AG08396 (cell line): ENCODE results near the gene FRYL.
A peak's percentile ranks its signal among the peaks of the same experiment; 100 is the strongest.
"Not testable (repeated sequence)": the region's sequence is repeated elsewhere in the genome, so short reads cannot be mapped to it uniquely, and the experiment has no call there.

Source experiments
- DNase-seq: peaks from one replicate; pipeline ENCODE4 v3.0.0; 2012; ENCODE audit warnings: low spot score, mixed read lengths

The FRYL gene

GRCh38 chr4:48779998-48780864, at the start of gene FRYL:
Gene FRYL (minus strand): TSS chr4:48780279. CDS start chr4:48634410, 145,869 bp downstream.
- DNase-seq, result peak; percentile 96

GRCh38 chr4:48827622-48828021, 47.5 kb upstream of the FRYL start:
- DNase-seq, result no peak

GRCh38 chr4:48821431-48821830, 41.4 kb upstream of the FRYL start:
- DNase-seq, result not testable (repeated sequence)

- no peak for DNase-seq
Observed at GRCh38 chr4:48816971-48817370, 36.9 kb upstream of the FRYL start.

- DNase-seq, result not testable (repeated sequence)
Observed at GRCh38 chr4:48816297-48816696, 36.2 kb upstream of the FRYL start.

GRCh38 chr4:48815483-48815882, 35.4 kb upstream of the FRYL start:
- no peak for DNase-seq

GRCh38 chr4:48813964-48814363, 33.9 kb upstream of the FRYL start:
- no peak for DNase-seq

GRCh38 chr4:48812866-48813265, 32.8 kb upstream of the FRYL start:
- DNase-seq, result no peak

GRCh38 chr4:48804584-48805301, 24.7 kb upstream of the FRYL start:
- peak; percentile 14 for DNase-seq

GRCh38 chr4:48801016-48801715, 21.1 kb upstream of the FRYL start:
- no peak for DNase-seq

- not testable (repeated sequence) for DNase-seq
Observed at GRCh38 chr4:48800155-48800554, 20.1 kb upstream of the FRYL start.

- DNase-seq, result no peak
Observed at GRCh38 chr4:48799157-48799556, 19.1 kb upstream of the FRYL start.

GRCh38 chr4:48798117-48798516, 18.0 kb upstream of the FRYL start:
- DNase-seq, result no peak

- DNase-seq, result no peak
Observed at GRCh38 chr4:48796927-48797679, 17.0 kb upstream of the FRYL start.

- DNase-seq, result no peak
Observed at GRCh38 chr4:48796191-48796926, 16.3 kb upstream of the FRYL start.

- DNase-seq, result no peak
Observed at GRCh38 chr4:48795108-48795507, 15.0 kb upstream of the FRYL start.

GRCh38 chr4:48792348-48793006, 12.4 kb upstream of the FRYL start:
- no peak for DNase-seq

GRCh38 chr4:48791313-48791712, 11.2 kb upstream of the FRYL start:
- no peak for DNase-seq

GRCh38 chr4:48790561-48790960, 10.5 kb upstream of the FRYL start:
- no peak for DNase-seq

GRCh38 chr4:48787056-48787455, 7.0 kb upstream of the FRYL start:
- DNase-seq, result no peak

- DNase-seq, result no peak
Observed at GRCh38 chr4:48786549-48786948, 6.5 kb upstream of the FRYL start.
